Gastroesophageal sphincter (tissue), 4 donors: ENCODE results near the gene TF. TPM values are rescaled to one million over a fixed set of nuclear protein-coding genes. Genes with fewer than 3 reads are reported as not detected.

Source experiments
- ATAC-seq: fragments of 150-250 bp; one replicate; pipeline ENCODE4 v1.9.1; 2016; ENCODE audit warnings: mild to moderate bottlenecking, moderate library complexity
- H3K27ac ChIP-seq, 4 donors: fragments of 200-600 bp; sonication (generic) in 3 of 4; 1 replicate in 3 of 4; 2 replicates in 1 of 4; pipeline ENCODE4 v1.5.1; 2016 to 2019
- H3K27me3 ChIP-seq: fragments of 200-600 bp; sonication (generic); one replicate; pipeline ENCODE4 v1.5.1; 2019
- H3K36me3 ChIP-seq, 2 donors: fragments of 200-600 bp; sonication (generic); one replicate each; pipeline ENCODE4 v1.5.1; 2019; ENCODE audit warnings: control low read depth in 1 of 2
- H3K4me1 ChIP-seq, 3 donors: fragments of 200-600 bp; sonication (generic); 1 replicate in 2 of 3; 2 replicates in 1 of 3; pipeline ENCODE4 v1.5.1; 2016 to 2019; ENCODE audit warnings: control low read depth in 2 of 3
- H3K4me3 ChIP-seq, 2 donors: fragments of 200-600 bp; sonication (generic); one replicate each; pipeline ENCODE4 v1.5.1; 2019; ENCODE audit warnings: mild to moderate bottlenecking in 1 of 2, moderate library complexity in 1 of 2
- H3K9me3 ChIP-seq, 3 donors: fragments of 200-600 bp; sonication (generic); one replicate each; pipeline ENCODE4 v1.5.1; 2017 to 2019; ENCODE audit warnings: control low read depth in 2 of 3
- CTCF ChIP-seq, 4 experiments: fragments of 200-600 bp in 2 of 4; fragments of 450-650 bp in 2 of 4; sonication (generic) in 1 of 4; IDR thresholded peaks; one replicate each; pipeline ENCODE4 v1.5.1; 2017 to 2019; ENCODE audit warnings: antibody characterized with exemption in 4 of 4, mild to moderate bottlenecking in 2 of 4, moderate library complexity in 2 of 4
- EP300 ChIP-seq: sonication (generic); formaldehyde crosslinking; IDR thresholded peaks from one replicate; pipeline ENCODE4 v1.6.1; 2017; ENCODE audit warnings: antibody characterized with exemption, mild to moderate bottlenecking
- POLR2A ChIP-seq, 2 donors: fragments of 450-650 bp; IDR thresholded peaks; one replicate each; pipeline ENCODE4 v1.6.1; 2017; ENCODE audit warnings: antibody characterized with exemption in 2 of 2, mild to moderate bottlenecking in 2 of 2, moderate library complexity in 1 of 2
- POLR2AphosphoS5 ChIP-seq: sonication (generic); formaldehyde crosslinking; IDR thresholded peaks from one replicate; pipeline ENCODE4 v1.6.1; 2017; ENCODE audit warnings: antibody characterized with exemption
- WGBS, 2 donors: methylation state at CpG; one replicate each; pipeline ENCODE4 v1.1.5; 2018; ENCODE audit warnings: low coverage in 1 of 2; 5-methylcytosine and 5-hydroxymethylcytosine counted together
- total RNA-seq, 4 donors: library from RNA; depleted of rRNA; stranded (reverse); fragments of >200 nt; gene quantifications; one replicate each; pipeline ENCODE4 v1.1.0, GENCODE V29; 2016

The TF gene
- total RNA-seq, 4 donors from 2014 or later, result 0.78 to 12.5 (median 1.2) TPM

- peaks cover 0 to 63% of the 10 kb centered on the region in 2 donors for H3K36me3 ChIP-seq
- 90 to 100% methylated on average over 2 to 10 of the region's 10 CpGs for WGBS, 2 donors
- H3K4me3 ChIP-seq, result no peak overlapping the region
- no peaks in the 10 kb centered on the region for H3K9me3 ChIP-seq
- no peaks in the 10 kb centered on the region for H3K4me1 ChIP-seq
- H3K27me3 ChIP-seq, result no peaks in the 10 kb centered on the region
- no peak overlapping the region for H3K27ac ChIP-seq
- no peak for ATAC-seq
- TF ChIP-seq CTCF (IDR thresholded peaks at IDR 0.05), result no peak
- no peak for TF ChIP-seq POLR2AphosphoS5
- TF ChIP-seq EP300, result no peak
- no peak for TF ChIP-seq POLR2A (IDR thresholded peaks at IDR 0.05)
Measured at GRCh38 chr3:133832802-133833144, 86.6 kb downstream of the TF start.

- Histone ChIP-seq H3K9me3 (no peaks in the 10 kb centered on the region), H3K27ac (no peak overlapping the region), H3K27me3 (no peaks in the 10 kb centered on the region), H3K4me3 (no peak overlapping the region), H3K4me1 (no peaks in the 10 kb centered on the region), H3K36me3 (peaks cover 0 to 68% of the 10 kb centered on the region in 2 donors)
- WGBS, 2 donors, result no CpG with 5 or more reads among the region's 5 CpGs
- TF ChIP-seq POLR2AphosphoS5 (no peak), POLR2A (IDR thresholded peaks at IDR 0.05) (no peak), EP300 (no peak), CTCF (IDR thresholded peaks at IDR 0.05) (no peak)
- ATAC-seq, result no peak
Measured at GRCh38 chr3:133833267-133833666, 87.1 kb downstream of the TF start.

- no peaks in the 10 kb centered on the region for H3K4me1 ChIP-seq
- H3K4me3 ChIP-seq, result no peak overlapping the region
- 68 to 92% methylated on average over 2 to 9 of the region's 13 CpGs for WGBS, 2 donors
- TF ChIP-seq CTCF (IDR thresholded peaks at IDR 0.05) (no peak), POLR2AphosphoS5 (no peak), EP300 (no peak)
- H3K27me3 ChIP-seq, result no peaks in the 10 kb centered on the region
- no peak overlapping the region for H3K27ac ChIP-seq
- H3K9me3 ChIP-seq, result no peaks in the 10 kb centered on the region
- H3K36me3 ChIP-seq, result peaks cover 0 to 76% of the 10 kb centered on the region in 2 donors
- ATAC-seq, result no peak
Measured at GRCh38 chr3:133833880-133834620, 87.9 kb downstream of the TF start.

GRCh38 chr3:133834621-133835417 lies 88.6 kb downstream of the TF start:
- WGBS, 2 donors, result 86 to 94% methylated on average over 7 to 9 of the region's 14 CpGs

More at GRCh38 chr3:133834621-133835417, 88.6 kb downstream of the TF start:
- no peak for ATAC-seq
- no peaks in the 10 kb centered on the region for H3K9me3 ChIP-seq
- H3K36me3 ChIP-seq, result peaks cover 0 to 84% of the 10 kb centered on the region in 2 donors
- H3K27ac ChIP-seq, result no peak overlapping the region
- TF ChIP-seq POLR2A (IDR thresholded peaks at IDR 0.05) (no peak), CTCF (IDR thresholded peaks at IDR 0.05) (no peak), EP300 (no peak)
- H3K27me3 ChIP-seq, result no peaks in the 10 kb centered on the region
- no peaks in the 10 kb centered on the region for H3K4me1 ChIP-seq
- no peak overlapping the region for H3K4me3 ChIP-seq
